HG03025 (cell line): ENCODE results near the gene CKM.
"Not testable (repeated sequence)": the region's sequence is repeated elsewhere in the genome, so short reads cannot be mapped to it uniquely, and the experiment has no call there.

ENCODE experiments used
- ATAC-seq: cut with Tn5 transposase; IDR thresholded peaks from one replicate; pipeline ENCODE4 v1.9.1; 2021; ENCODE audit warnings: mild to moderate bottlenecking, moderate library complexity; ENCODE audit not compliant: unreplicated experiment, low FRiP score

CKM gene

GRCh38 chr19:45350477-45351058 is 27.9 kb upstream of the CKM start:
- no peak for ATAC-seq

GRCh38 chr19:45349430-45349941 is 26.8 kb upstream of the CKM start:
- no peak for ATAC-seq

- no peak for ATAC-seq
Observed at GRCh38 chr19:45349126-45349415, 26.4 kb upstream of the CKM start.

GRCh38 chr19:45348367-45349125 is 25.9 kb upstream of the CKM start:
- ATAC-seq: no peak

- ATAC-seq: no peak
Observed at GRCh38 chr19:45347570-45348366, 25.1 kb upstream of the CKM start.

GRCh38 chr19:45346449-45346848 is 23.8 kb upstream of the CKM start:
- ATAC-seq: no peak

- no peak for ATAC-seq
Observed at GRCh38 chr19:45345506-45345860, 22.8 kb upstream of the CKM start.

- no peak for ATAC-seq
Observed at GRCh38 chr19:45344621-45345505, 22.2 kb upstream of the CKM start.

GRCh38 chr19:45342911-45343310 is 20.2 kb upstream of the CKM start:
- no peak for ATAC-seq

- no peak for ATAC-seq
Observed at GRCh38 chr19:45340899-45341453, 18.3 kb upstream of the CKM start.

GRCh38 chr19:45340232-45340898 is 17.7 kb upstream of the CKM start, which contains the start of gene KLC3:
KLC3 (plus strand) TSS chr19:45340750; CDS start chr19:45345542, 4,792 bp downstream.
- ATAC-seq: no peak

- ATAC-seq: no peak
Observed at GRCh38 chr19:45339629-45340028, 17.0 kb upstream of the CKM start.

GRCh38 chr19:45336696-45337251 is 14.1 kb upstream of the CKM start:
- ATAC-seq: no peak

GRCh38 chr19:45334881-45335280 is 12.2 kb upstream of the CKM start:
- ATAC-seq: not testable (repeated sequence)

- no peak for ATAC-seq
Observed at GRCh38 chr19:45333609-45334303, 11.1 kb upstream of the CKM start.

- no peak for ATAC-seq
Observed at GRCh38 chr19:45331411-45331810, 8.7 kb upstream of the CKM start.

GRCh38 chr19:45327404-45328143 is 4.9 kb upstream of the CKM start:
- ATAC-seq: no peak

- ATAC-seq: no peak
Observed at GRCh38 chr19:45324349-45324907, 1.8 kb upstream of the CKM start.
